ENCODE data around the gene GAL3ST3.

DNA sequence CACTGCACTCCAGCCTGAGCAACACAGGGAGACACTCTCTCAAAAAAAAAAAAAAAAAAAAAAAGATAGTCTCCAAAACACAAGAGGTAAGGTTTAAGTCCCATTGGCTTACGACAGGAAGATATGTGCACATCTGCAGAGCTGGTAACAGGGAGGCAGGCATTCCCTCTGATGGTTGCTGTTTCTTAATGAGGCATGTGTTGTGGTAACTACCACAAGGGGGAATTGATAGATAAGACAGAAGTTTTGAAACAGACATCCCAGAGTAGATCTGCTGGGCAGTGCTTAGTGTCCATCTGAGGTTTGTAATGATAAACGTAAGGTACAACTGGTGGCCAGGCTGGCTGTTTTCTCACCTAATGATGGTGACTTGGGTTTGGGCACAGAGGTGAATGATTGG is 51.7 kb downstream of the GAL3ST3 start:
- TF ChIP-seq, protein P1, sequence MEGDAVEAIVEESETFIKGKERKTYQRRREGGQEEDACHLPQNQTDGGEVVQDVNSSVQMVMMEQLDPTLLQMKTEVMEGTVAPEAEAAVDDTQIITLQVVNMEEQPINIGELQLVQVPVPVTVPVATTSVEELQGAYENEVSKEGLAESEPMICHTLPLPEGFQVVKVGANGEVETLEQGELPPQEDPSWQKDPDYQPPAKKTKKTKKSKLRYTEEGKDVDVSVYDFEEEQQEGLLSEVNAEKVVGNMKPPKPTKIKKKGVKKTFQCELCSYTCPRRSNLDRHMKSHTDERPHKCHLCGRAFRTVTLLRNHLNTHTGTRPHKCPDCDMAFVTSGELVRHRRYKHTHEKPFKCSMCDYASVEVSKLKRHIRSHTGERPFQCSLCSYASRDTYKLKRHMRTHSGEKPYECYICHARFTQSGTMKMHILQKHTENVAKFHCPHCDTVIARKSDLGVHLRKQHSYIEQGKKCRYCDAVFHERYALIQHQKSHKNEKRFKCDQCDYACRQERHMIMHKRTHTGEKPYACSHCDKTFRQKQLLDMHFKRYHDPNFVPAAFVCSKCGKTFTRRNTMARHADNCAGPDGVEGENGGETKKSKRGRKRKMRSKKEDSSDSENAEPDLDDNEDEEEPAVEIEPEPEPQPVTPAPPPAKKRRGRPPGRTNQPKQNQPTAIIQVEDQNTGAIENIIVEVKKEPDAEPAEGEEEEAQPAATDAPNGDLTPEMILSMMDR (IDR thresholded peaks at IDR 0.05): no peak
- TF ChIP-seq POLR2A (IDR thresholded peaks at IDR 0.05): no peak

All from ovary (tissue), 3 donors.